Endothelial cell (in vitro differentiated cells): ENCODE measurements around the gene PKIB. TPM values are rescaled to one million over a fixed set of nuclear protein-coding genes. Genes with fewer than 3 reads are reported as not detected.

Experiments
- DNase-seq: peaks from one replicate; pipeline ENCODE4 v3.0.0; 2021; ENCODE audit warnings: low spot score
- H3K27ac Mint-ChIP-seq: one replicate; pipeline ENCODE4 v1.8.0; 2021; ENCODE audit warnings: mixed read lengths, inconsistent platforms; ENCODE audit not compliant: unreplicated experiment
- H3K27me3 Mint-ChIP-seq: one replicate; pipeline ENCODE4 v1.8.0; 2021; ENCODE audit warnings: mild to moderate bottlenecking, moderate library complexity, mixed read lengths, inconsistent platforms; ENCODE audit not compliant: unreplicated experiment
- H3K36me3 Mint-ChIP-seq: one replicate; pipeline ENCODE4 v1.8.0; 2021; ENCODE audit warnings: mild to moderate bottlenecking, low read depth, mixed read lengths, inconsistent platforms; ENCODE audit not compliant: unreplicated experiment
- H3K4me1 Mint-ChIP-seq: one replicate; pipeline ENCODE4 v1.8.0; 2021; ENCODE audit warnings: mild to moderate bottlenecking, mixed read lengths, inconsistent platforms; ENCODE audit not compliant: unreplicated experiment
- H3K4me3 Mint-ChIP-seq: one replicate; pipeline ENCODE4 v1.8.0; 2021; ENCODE audit warnings: mild to moderate bottlenecking, mixed read lengths, inconsistent platforms; ENCODE audit not compliant: unreplicated experiment
- H3K9me3 Mint-ChIP-seq: one replicate; pipeline ENCODE4 v1.8.0; 2021; ENCODE audit warnings: mixed read lengths, inconsistent platforms; ENCODE audit not compliant: unreplicated experiment
- total RNA-seq: library from RNA; stranded (reverse); fragmentation: NEBNext Ultra II Directional; extraction: Animal tissue kit (Norgen Biotek cat#: 25700); gene quantifications from one replicate; pipeline ENCODE4 v1.2.1, GENCODE V29; 2021; ENCODE audit not compliant: unreplicated experiment
- TF ChIP-seq, protein P1 (sequence below): fragments of 200-600 bp; sonication (generic); IDR thresholded peaks from one replicate; pipeline ENCODE4 v1.5.0; 2021; ENCODE audit warnings: antibody characterized with exemption; ENCODE audit not compliant: unreplicated experiment

The PKIB gene
- total RNA-seq, 1 donor from 2014 or later = 38.5 TPM

DNA sequence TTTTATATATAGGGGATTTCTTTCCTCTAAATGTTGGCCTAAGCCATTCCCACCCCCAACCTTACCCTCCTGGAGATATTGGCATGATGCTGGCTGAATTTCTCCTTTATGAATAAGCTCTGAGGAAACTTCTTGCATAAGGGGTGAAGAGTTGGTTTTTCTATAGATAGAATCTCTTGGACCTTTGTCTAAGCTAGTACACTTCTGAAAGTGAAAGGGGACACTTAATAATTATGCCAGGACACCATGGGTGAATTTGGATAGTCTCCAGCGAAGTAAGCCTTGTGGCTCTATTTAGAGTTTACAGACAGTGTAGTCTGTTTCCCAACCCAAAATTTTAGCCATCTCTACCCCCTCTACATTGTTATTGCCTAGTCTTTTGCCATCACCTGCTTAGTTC, 142.3 kb downstream of the PKIB start:
- peaks cover 3% of the 10 kb centered on the region for H3K36me3 Mint-ChIP-seq
- H3K9me3 Mint-ChIP-seq = no peaks in the 10 kb centered on the region
- H3K4me3 Mint-ChIP-seq = no peak overlapping the region
- DNase-seq = no peak
- TF ChIP-seq, protein P1, sequence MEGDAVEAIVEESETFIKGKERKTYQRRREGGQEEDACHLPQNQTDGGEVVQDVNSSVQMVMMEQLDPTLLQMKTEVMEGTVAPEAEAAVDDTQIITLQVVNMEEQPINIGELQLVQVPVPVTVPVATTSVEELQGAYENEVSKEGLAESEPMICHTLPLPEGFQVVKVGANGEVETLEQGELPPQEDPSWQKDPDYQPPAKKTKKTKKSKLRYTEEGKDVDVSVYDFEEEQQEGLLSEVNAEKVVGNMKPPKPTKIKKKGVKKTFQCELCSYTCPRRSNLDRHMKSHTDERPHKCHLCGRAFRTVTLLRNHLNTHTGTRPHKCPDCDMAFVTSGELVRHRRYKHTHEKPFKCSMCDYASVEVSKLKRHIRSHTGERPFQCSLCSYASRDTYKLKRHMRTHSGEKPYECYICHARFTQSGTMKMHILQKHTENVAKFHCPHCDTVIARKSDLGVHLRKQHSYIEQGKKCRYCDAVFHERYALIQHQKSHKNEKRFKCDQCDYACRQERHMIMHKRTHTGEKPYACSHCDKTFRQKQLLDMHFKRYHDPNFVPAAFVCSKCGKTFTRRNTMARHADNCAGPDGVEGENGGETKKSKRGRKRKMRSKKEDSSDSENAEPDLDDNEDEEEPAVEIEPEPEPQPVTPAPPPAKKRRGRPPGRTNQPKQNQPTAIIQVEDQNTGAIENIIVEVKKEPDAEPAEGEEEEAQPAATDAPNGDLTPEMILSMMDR = no peak
- peaks cover 6% of the 10 kb centered on the region for H3K4me1 Mint-ChIP-seq
- H3K27ac Mint-ChIP-seq = no peak overlapping the region
- H3K27me3 Mint-ChIP-seq = peaks cover 4% of the 10 kb centered on the region

DNA sequence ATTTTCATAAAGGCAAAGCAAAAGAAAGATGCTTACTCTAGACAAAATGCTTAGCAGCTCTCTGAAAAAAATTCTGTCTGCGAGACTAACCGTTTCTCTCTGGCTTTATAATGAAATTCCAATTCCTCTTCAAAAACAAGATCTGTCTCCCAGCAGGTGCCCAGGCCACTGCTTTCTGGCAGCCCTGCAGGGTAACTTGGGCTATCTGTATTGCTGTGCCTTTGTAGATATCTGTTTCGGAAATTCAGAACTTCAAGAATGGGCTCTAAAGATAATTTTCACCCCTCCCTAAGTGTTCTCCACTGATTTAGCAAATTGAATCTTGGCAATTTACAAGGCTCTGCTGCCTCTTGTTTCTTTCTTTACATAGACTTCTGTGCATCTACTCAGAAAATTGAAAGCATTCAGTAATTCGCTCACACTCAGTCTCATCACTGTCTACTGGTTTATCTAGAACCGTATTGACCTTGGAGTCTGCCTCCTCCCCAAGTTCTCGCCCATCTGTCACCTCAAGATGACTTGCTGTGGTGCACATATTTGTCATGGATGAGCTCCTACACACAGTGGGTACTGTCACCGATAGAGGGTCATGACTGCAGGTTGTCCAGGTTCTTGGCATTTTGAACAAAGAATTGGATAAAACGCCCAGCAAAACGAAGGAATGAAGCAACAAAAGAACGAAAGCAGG, 142.9 kb downstream of the PKIB start:
- H3K27ac Mint-ChIP-seq = no peak overlapping the region

GRCh38 chr6:122753688-122754056, 143.5 kb downstream of the PKIB start:
- H3K27ac Mint-ChIP-seq = no peak overlapping the region
- no peak overlapping the region for H3K4me3 Mint-ChIP-seq
- DNase-seq = no peak
- TF ChIP-seq, protein P1 = no peak
- no peaks in the 10 kb centered on the region for H3K36me3 Mint-ChIP-seq
- no peaks in the 10 kb centered on the region for H3K9me3 Mint-ChIP-seq
- H3K27me3 Mint-ChIP-seq = peaks cover 3% of the 10 kb centered on the region
- H3K4me1 Mint-ChIP-seq = peaks cover 6% of the 10 kb centered on the region

More for the DNA sequence above, 142.9 kb downstream of the PKIB start:
- Mint-ChIP-seq H3K4me1 (peaks cover 6% of the 10 kb centered on the region), H3K27me3 (peaks cover 3% of the 10 kb centered on the region), H3K9me3 (no peaks in the 10 kb centered on the region), H3K36me3 (peaks cover 1% of the 10 kb centered on the region), H3K4me3 (no peak overlapping the region)
- TF ChIP-seq, protein P1 = no peak
- DNase-seq = no peak

DNA sequence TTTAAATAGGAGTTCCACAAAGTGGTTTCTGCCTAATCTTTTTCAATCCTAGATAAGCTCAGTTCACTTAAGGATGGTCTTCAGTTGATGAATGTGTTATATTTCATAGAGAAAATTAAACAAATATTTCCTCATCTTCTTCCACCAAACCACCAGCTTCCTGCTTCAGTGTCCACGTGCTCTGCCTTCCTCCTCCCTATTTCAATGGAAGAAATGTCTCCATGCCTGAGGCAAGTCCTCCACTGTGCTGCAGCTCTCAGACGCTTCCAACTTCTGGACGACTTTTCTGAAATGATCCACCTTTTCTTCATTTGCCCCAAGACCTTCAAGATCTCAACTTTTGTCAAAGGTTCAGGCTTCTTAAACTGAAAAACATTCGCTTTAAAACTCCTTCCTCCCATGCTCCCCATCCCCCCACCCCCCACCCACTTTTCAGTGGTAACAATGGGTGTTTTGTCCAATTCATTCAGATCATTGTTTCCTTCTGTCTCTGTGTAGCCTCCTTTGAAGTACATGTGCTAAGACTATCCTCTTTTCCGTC, 144.1 kb downstream of the PKIB start:
- Mint-ChIP-seq H3K9me3 (no peaks in the 10 kb centered on the region), H3K4me1 (peaks cover 6% of the 10 kb centered on the region), H3K36me3 (no peaks in the 10 kb centered on the region), H3K27me3 (peaks cover 3% of the 10 kb centered on the region), H3K27ac (no peak overlapping the region), H3K4me3 (no peak overlapping the region)
- no peak for DNase-seq
- TF ChIP-seq, protein P1 = no peak

- no peak for DNase-seq
- no peak overlapping the region for H3K27ac Mint-ChIP-seq
- no peak overlapping the region for H3K4me3 Mint-ChIP-seq
- TF ChIP-seq, protein P1 = no peak
- no peaks in the 10 kb centered on the region for H3K9me3 Mint-ChIP-seq
- peaks cover 6% of the 10 kb centered on the region for H3K4me1 Mint-ChIP-seq
- H3K36me3 Mint-ChIP-seq = no peaks in the 10 kb centered on the region
- H3K27me3 Mint-ChIP-seq = peaks cover 3% of the 10 kb centered on the region
Measured at GRCh38 chr6:122755901-122756300, 145.7 kb downstream of the PKIB start.
